Lower leg skin (tissue), 4 donors: ENCODE results near the gene CNGA1. TPM values are rescaled to one million over a fixed set of nuclear protein-coding genes. Genes with fewer than 3 reads are reported as not detected.

Source experiments
- DNase-seq, 2 donors: peaks; one replicate each; pipeline ENCODE4 v3.0.0-alpha.2; 2019; ENCODE audit warnings: low spot score in 2 of 2
- H3K4me3 ChIP-seq: fragments of 200-600 bp; sonication (generic); 2 replicates; pipeline ENCODE4 v1.5.1; 2017; ENCODE audit warnings: mild to moderate bottlenecking, low read depth; ENCODE audit not compliant: poor library complexity, severe bottlenecking
- POLR2A ChIP-seq, 2 donors: fragments of 450-650 bp; IDR thresholded peaks; one replicate each; pipeline ENCODE4 v1.6.1; 2016 to 2017; ENCODE audit warnings: antibody characterized with exemption in 2 of 2, mild to moderate bottlenecking in 1 of 2, moderate library complexity in 1 of 2
- WGBS, 2 donors: methylation state at CpG; one replicate each; pipeline ENCODE4 v1.1.5; 2018; 5-methylcytosine and 5-hydroxymethylcytosine counted together
- intact Hi-C: fragments of 100-400 bp; cut with DNase I; formaldehyde crosslinking; loops from one replicate; pipeline ENCODE4 v1.15.0; 2023; ENCODE audit warnings: low total_unique reads
- total RNA-seq, 4 donors: library from RNA; depleted of rRNA; stranded (reverse); fragments of >200 nt; gene quantifications; one replicate each; pipeline ENCODE4 v1.1.0, GENCODE V29; 2016
- TF ChIP-seq, protein P1 (sequence below), 3 donors: fragments of 450-650 bp; IDR thresholded peaks; one replicate each; pipeline ENCODE4 v1.5.1; 2016; ENCODE audit warnings: antibody characterized with exemption in 3 of 3, mild to moderate bottlenecking in 3 of 3, moderate library complexity in 2 of 3

Gene CNGA1
- total RNA-seq, 4 donors from 2014 or later = 3.6 to 12.8 (median 8.7) TPM

DNA sequence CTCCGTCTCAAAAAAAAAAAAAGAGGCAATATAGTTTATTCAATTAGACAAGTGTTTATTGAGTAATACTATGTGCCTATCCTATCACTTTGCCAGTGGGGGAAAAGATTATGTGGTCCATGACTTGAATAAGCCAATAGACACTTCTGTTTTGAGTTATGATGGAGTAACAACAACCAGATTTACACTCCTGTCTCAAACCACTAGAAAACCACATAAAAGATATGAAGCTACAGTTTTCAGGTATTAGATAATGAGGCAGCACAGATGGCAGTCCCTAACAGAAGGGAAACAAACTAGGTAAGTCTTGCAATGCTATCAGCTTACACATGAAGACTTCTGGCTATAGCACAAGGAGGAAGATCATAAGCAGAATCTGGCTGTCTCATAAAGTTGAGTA, 124.6 kb downstream of the CNGA1 start:
- no peak overlapping the region for H3K4me3 ChIP-seq
- WGBS, 2 donors = 83 to 85% methylated on average over 1 of the region's 1 CpG
- DNase-seq = no peak

More for the DNA sequence above, 124.6 kb downstream of the CNGA1 start:
- intact Hi-C loops = no loop called here
- TF ChIP-seq POLR2A (IDR thresholded peaks at IDR 0.05) = no peak
- TF ChIP-seq, protein P1, sequence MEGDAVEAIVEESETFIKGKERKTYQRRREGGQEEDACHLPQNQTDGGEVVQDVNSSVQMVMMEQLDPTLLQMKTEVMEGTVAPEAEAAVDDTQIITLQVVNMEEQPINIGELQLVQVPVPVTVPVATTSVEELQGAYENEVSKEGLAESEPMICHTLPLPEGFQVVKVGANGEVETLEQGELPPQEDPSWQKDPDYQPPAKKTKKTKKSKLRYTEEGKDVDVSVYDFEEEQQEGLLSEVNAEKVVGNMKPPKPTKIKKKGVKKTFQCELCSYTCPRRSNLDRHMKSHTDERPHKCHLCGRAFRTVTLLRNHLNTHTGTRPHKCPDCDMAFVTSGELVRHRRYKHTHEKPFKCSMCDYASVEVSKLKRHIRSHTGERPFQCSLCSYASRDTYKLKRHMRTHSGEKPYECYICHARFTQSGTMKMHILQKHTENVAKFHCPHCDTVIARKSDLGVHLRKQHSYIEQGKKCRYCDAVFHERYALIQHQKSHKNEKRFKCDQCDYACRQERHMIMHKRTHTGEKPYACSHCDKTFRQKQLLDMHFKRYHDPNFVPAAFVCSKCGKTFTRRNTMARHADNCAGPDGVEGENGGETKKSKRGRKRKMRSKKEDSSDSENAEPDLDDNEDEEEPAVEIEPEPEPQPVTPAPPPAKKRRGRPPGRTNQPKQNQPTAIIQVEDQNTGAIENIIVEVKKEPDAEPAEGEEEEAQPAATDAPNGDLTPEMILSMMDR (IDR thresholded peaks at IDR 0.05) = no peak

Other genes with a start within 250 kb of the CNGA1 start
- 10 to 100 TPM in 1 of 4 donors, 1 to 10 TPM in 1, under 1 TPM in 2; 0.15 to 17.6 (median 1.7) TPM for gene CORIN, start 178.6 kb downstream of the CNGA1 start, total RNA-seq
- gene NFXL1, start 102.1 kb downstream of the CNGA1 start, total RNA-seq = 10 to 100 TPM; 10.7 to 33.2 (median 12.5) TPM
- 10 to 100 TPM; 40.2 to 65.8 (median 60.0) TPM for gene NIPAL1, start 91 bp upstream of the CNGA1 start, total RNA-seq
- 1 to 10 TPM in 3 of 4 donors, under 1 TPM in 1; 0.81 to 3.4 (median 2.2) TPM for gene TXK, start 117.6 kb upstream of the CNGA1 start, total RNA-seq